HL-60 (cell line): Measurements from ENCODE around the gene SLC9A3.

Source experiments
- CTCF ChIP-seq: IDR thresholded peaks from one replicate; pipeline ENCODE4 v1.5.1; 2011; ENCODE audit warnings: low read length, control low read depth, inconsistent platforms; ENCODE audit not compliant: insufficient read depth
- POLR2AphosphoS5 ChIP-seq: IDR thresholded peaks from 2 replicates; pipeline ENCODE4 v1.6.1; 2012; ENCODE audit warnings: low read depth
- REST ChIP-seq: IDR thresholded peaks from 2 replicates; pipeline ENCODE4 v1.6.1; 2012; ENCODE audit warnings: low read depth; ENCODE audit not compliant: insufficient replicate concordance
- SPI1 ChIP-seq: IDR thresholded peaks from 2 replicates; pipeline ENCODE4 v1.6.1; 2012; ENCODE audit warnings: low read depth, mild to moderate bottlenecking, borderline replicate concordance

GRCh38 chr5:456351-457194, 67.7 kb downstream of the SLC9A3 start:
- no peak for TF ChIP-seq POLR2AphosphoS5
- no peak for TF ChIP-seq CTCF
- TF ChIP-seq REST = no peak
- no peak for TF ChIP-seq SPI1
